Measurements from ENCODE around the gene TRAF6. TPM values are rescaled to one million over a fixed set of nuclear protein-coding genes. Genes with fewer than 3 reads are reported as not detected.

The TRAF6 gene
- total and polyA plus RNA-seq, 9 of the 15 experiments (the other 6 are each of a cell fraction or from before 2014, with no cell fraction given), result 2.0 to 13.1 (median 8.2) TPM

DNA sequence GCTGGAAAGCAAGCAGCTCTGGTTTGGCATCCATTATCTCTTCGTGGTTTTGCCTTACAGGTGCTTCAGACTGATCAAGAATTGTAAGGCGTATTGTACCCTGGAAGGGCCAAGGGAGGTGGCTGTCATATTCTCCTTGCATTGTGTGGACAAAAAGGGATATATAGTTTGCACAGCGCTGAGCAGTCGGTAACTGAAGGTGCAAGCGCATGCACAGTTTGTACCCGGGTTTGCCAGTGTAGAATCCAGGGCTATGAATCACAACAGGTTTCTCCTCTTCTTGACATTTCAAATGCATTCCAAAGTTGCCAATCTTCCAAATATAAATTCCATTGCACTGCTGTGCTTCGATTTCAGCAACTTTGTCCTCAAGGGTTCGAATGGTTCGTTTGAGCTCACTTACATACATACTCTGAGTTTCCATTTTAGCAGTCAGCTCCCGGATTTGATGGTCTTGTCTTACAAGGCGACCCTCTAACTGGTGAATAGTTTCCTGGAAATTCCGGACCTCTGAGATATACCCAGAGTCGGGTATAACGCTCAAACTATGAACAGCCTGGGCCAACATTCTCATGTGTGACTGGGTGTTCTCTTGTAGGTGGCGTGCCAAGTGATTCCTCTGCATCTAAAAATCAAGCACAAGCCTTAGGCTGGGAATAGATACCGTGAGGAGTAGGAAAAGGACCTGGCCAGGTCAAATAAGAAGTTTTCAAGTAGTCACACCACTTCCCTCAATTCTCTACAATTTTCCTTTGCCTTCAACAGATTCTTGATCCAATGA is 19.9 kb downstream of the TRAF6 start (continued):
- no peak for TF ChIP-seq TCF3 (CRISPR knock-in tag; IDR thresholded peaks at IDR 0.05)

DNA sequence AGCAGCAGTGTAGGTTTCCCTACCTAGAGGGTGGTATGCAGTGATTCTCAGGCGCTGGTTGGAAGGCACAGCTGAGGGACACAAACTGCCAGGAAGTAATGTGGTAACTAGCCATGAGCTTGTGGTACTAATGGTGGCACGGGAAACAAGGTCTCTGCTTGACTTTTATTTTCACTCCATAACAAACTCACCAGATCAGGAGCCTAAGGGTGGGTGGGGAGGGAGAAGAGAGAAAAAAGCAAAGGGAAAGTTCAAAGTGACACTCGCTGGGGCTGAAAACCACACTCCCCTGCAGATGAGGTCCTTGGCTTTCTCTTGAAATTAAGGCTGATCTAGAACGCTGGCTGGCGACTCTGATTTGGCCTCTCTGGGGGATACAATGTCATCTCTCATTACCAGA is 22.0 kb downstream of the TRAF6 start:
- in situ Hi-C loops (cut with MboI) (no loop called here), intact Hi-C loops (cut with micrococcal nuclease) (no loop called here)
- DNase-seq (ENCODE audit: extremely low read depth in 1 of 4, low spot score in 3 of 4), result no peak
- CTCF ChIA-PET (ENCODE audit: low intra/inter-chr PET ratio), result interaction anchor here (0.6 kb wide), 1 partner anchor 436 kb away, joined by 3 read pairs; no protein-coding TSS in a partner anchor
- POLR2A ChIA-PET, result interaction anchor here (1.4 to 2.9 kb wide), 2 partner anchors 10 kb away, joined by 3 to 9 read pairs; no protein-coding TSS in a partner anchor
- H3K79me2 ChIP-seq (ENCODE audit: control insufficient read depth, insufficient read depth, low read length), result no peaks in the 10 kb centered on the region
- no peak overlapping the region for H3K27ac ChIP-seq (ENCODE audit: extremely low read depth, low read depth, low read length)
- FAIRE-seq, result no peak
- H3K9me3 ChIP-seq (replicated peaks; ENCODE audit: control insufficient read depth, insufficient read depth, low read depth, low read length), result no peaks in the 10 kb centered on the region
- H3K9ac ChIP-seq (ENCODE audit: insufficient read depth in 1 of 2, low read depth in 2 of 2, low read length in 2 of 2), result no peak overlapping the region
- H3K4me1 ChIP-seq (replicated peaks in 1 of 2; ENCODE audit: control insufficient read depth in 2 of 2, insufficient read depth in 2 of 2, low read length in 2 of 2), result no peaks in the 10 kb centered on the region
- H4K20me1 ChIP-seq (replicated peaks; ENCODE audit: control insufficient read depth, insufficient read depth, low read length), result no peaks in the 10 kb centered on the region
- WGBS (ENCODE audit: insufficient coverage, low coverage, missing lambda C conversion rate), result 94% methylated on average over 5 of the region's 5 CpGs
- no peaks in the 10 kb centered on the region for H3K27me3 ChIP-seq (ENCODE audit: control insufficient read depth in 2 of 2, insufficient read depth in 2 of 2, low read length in 2 of 2)
- H3K9me1 ChIP-seq (ENCODE audit: control insufficient read depth, insufficient read depth, low read length), result no peaks in the 10 kb centered on the region
- H3K36me3 ChIP-seq (ENCODE audit: control insufficient read depth, insufficient read depth, low read length), result peaks cover 72% of the 10 kb centered on the region
- H3K4me2 ChIP-seq (ENCODE audit: insufficient read depth, low read length), result no peak overlapping the region
- TF ChIP-seq SMAD3 (CRISPR knock-in tag; conservative IDR thresholded peaks at IDR 0.05) (no peak), HMG20B (CRISPR knock-in tag; IDR thresholded peaks at IDR 0.05) (no peak), TAF9B (IDR thresholded peaks at IDR 0.05; ENCODE audit: partially characterized antibody) (no peak), CHCHD3 (CRISPR knock-in tag; IDR thresholded peaks at IDR 0.05) (no peak), SMARCA4 (IDR thresholded peaks at IDR 0.05) (no peak), HNRNPL (IDR thresholded peaks at IDR 0.05; ENCODE audit: low read depth, low read length) (no peak)
- H2AFZ ChIP-seq (ENCODE audit: low read depth, low read length), result no peak overlapping the region
- no peak overlapping the region for H3K4me3 ChIP-seq
- BruUV-seq (replicated peaks), result no TSS peak
- no peak for ATAC-seq
